DMS53 treated with DMSO at 0.1 percent for 48 hours (cell line): ENCODE results near the gene PALM3.
A peak's percentile ranks its signal among the peaks of the same experiment; 100 is the strongest.
"Not testable (repeated sequence)": the region's sequence is repeated elsewhere in the genome, so short reads cannot be mapped to it uniquely, and the experiment has no call there.

ENCODE experiments used
- DNase-seq: peaks from one replicate; lab custom pipeline; 2025; ENCODE audit not compliant: unreplicated experiment; lab: John Stamatoyannopoulos, UW

The PALM3 gene

DNA sequence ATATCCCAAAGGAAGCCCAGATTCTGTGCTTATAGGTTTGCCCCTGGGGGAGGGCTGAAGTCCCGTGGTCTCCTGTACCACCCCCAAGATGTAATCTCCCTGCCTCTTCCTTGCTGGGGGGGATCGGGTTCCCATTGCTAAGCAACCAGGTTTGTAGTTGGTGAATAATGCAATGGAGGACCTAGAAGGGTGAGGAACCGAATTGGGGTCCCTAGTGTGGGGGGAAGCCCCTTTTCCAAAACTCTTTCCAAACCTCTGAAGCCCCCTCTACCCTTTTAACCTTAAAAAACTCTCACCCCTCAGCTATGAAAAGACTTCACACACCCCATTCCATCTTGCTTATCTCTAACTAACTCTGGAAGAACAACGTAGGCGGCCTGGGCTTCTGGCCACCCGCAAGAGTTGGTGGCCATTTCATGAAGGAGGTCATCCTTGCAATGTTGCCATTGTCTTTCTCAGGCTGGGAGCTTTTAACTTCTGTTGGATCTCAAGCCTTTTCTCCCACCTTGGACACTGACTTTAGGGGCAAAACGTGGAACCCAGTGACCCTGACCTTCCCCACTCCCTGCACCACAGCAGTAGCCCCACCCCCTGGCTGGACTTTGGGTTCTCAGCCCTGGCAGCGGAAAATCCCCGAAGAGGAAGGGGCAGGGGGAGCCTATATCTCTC lies 661 bp downstream of the PALM3 start:
- no peak for DNase-seq

- DNase-seq = no peak
Measured at GRCh38 chr19:14059652-14060155, 2.2 kb downstream of the PALM3 start.

DNA sequence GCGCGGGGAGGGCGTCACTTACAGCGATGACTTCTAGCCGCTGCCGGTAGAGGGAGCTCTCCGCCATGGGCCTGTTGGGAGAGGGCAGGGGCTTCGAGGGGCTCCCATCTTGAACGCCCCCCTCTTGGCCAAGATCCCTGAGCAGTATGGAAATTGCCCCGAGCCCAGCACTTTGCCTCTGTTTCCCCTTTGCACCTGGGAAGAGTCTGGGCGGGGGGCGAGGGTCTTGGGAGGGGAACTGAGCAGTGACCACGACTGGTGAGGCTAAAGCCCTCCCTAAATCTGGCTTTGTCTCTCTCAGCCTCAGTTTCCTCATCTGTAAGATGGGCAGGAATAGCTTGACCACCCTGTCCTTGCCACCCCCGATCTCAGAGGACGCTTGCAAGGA lies 2.8 kb downstream of the PALM3 start:
- no peak for DNase-seq

GRCh38 chr19:14058182-14059092 lies 3.4 kb downstream of the PALM3 start:
- DNase-seq = no peak

GRCh38 chr19:14056741-14057356 lies 5.0 kb downstream of the PALM3 start:
- DNase-seq = no peak

DNA sequence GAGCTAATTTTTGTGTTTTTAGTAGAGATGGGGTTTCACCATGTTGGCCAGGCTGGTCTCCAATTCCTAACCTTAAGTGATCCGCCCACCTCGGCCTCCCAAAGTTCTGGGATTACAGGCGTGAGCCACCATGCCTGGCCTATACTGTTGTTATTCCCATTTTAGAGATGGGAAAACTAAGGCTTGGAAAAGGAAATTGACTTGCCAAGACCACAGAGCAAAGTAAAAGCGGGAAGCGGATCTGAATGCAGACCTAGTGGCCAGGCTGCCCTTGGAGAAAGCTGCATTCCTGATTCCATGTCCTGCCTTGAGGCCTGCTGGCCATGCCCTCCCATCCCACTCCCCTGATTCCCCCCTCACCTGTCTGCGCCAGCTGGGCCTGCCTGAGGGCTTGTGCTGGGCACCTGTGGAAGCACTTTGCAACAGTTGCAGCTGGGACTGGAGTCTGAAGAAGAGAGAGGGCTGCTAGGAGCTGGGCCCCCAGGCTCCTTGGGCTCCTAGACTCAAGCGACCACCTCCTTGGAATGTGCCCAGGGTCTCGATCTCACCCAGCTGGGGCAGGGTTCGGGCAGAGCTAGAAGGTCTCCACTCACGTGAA lies 5.7 kb downstream of the PALM3 start:
- DNase-seq = no peak

GRCh38 chr19:14055396-14055795 lies 6.5 kb downstream of the PALM3 start:
- DNase-seq = no peak

GRCh38 chr19:14054721-14055120 lies 7.2 kb downstream of the PALM3 start:
- DNase-seq = no peak

GRCh38 chr19:14054099-14054498 lies 7.8 kb downstream of the PALM3 start:
- DNase-seq = no peak

DNA sequence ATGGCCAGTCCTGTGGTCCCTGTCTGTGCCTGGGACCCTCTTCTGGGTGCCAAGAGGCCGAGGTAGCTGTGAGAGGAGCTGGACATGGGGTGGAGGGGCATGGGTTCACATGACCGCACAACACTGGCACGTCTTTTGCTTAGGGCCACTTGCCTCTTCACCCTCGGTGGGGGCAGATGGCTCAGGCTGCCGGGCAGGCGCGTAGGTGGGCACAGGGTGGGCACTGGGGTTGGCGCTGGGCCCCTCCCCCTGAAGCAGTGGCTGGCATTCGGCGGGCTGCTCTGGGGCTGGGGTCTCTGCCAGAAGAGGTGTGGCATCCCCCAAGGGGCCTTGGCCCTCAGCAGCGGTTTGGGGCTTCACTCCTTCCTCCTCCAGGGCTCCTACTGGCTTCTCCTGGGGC lies 8.4 kb downstream of the PALM3 start:
- no peak for DNase-seq

GRCh38 chr19:14053032-14053431 lies 8.8 kb downstream of the PALM3 start:
- no peak for DNase-seq

DNA sequence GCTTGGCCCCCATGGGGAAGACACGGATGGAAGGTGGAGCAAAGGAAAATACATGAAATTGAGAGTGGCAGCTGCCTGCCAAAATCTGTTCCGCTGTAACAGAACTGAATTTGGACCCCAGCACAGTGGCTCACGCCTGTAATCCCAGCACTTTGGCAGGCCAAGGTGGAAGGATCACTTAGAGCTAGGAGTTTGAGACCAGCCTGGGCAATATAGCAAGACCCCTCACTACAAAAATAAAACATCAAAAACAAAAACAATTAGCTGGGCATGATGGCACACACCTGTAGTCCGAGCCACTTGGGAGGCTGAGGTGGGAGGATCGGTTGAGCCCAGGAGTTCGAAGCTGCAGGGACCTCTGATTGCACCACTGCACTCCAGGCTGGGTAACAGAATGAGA lies 9.4 kb downstream of the PALM3 start:
- DNase-seq = no peak

- DNase-seq = no peak
Measured at GRCh38 chr19:14051980-14052379, 9.9 kb downstream of the PALM3 start.

GRCh38 chr19:14050961-14051360 lies 10.9 kb downstream of the PALM3 start:
- DNase-seq = not testable (repeated sequence)

GRCh38 chr19:14050512-14050911 lies 11.4 kb downstream of the PALM3 start:
- no peak for DNase-seq

DNA sequence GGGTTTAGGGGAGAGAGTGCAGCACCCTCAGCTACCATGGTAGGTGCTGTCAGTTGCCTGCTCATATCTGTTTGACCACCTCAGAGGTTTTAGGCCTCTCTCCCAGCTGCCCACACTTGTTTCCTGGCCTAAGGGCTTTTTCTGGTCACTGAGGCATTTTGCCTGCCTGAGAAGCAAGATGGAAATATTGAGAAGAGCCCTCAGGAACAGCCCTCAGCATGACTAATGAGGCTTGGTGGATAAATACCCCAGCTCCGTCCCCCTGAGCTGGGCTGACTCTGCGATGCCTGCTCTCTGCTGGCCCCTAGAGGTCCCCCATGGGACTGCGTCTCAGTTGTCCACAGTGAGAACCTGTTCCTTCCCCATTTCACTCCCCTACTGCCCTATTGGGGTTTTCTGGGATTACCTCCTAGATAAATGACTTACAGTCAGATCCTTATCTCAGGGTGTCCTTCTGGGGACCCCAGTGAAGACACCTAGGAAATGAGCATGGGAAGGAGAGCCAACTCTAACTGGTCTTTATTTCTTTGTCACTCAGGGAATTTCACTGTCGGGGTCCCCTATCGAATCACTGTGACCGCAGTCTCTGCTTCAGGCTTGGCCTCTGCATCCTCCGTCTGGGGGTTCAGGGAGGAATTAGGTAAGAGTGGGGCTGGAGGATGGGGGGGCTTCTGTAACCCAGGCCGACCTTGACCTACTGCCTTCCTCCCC lies 13.3 kb downstream of the PALM3 start:
- DNase-seq = peak; percentile 27

GRCh38 chr19:14047866-14048265 lies 14.0 kb downstream of the PALM3 start:
- DNase-seq = not testable (repeated sequence)

DNA sequence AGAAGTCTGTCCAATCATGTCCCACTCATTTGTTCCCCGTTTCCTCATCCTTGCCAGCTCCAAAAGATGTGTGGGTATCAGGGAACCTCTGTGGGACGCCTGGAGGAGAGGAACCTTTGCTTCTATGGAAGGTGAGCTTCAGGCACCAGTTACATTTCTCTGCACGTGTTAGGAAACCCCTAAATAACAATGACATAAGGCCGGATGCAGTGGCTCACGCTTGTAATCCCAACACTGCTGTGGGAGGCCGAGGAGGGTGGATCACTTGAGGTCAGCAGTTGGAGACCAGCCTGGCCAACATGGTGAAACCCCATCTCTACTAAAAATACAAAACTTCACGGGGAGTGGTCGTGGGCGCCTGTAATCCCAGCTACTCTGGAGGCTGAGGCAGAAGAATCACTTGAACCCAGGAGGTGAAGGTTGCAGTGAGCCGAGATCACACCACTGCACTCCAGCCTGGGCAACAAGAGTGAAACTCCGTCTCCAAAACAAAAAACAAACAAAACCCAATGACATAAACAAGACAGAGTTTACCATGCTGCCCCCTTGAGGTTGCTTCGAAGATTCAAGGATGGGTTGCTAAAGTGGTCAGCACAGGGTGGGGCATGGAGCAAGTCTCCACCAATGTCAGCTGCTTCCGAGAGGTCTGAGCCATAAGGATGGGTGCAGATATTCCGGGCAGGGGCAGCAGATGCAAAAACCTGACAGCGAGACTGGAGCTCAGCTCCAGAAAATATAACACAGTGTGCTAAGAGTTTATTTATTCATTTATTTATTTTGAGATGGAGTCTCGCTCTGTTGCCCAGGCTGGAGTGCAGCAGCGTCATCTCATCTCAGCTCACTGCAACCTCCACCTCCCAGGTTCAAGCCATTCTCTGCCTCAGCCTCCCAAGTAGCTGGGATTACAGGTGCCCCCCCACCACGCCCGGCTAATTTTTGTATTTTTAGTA lies 18.9 kb downstream of the PALM3 start:
- DNase-seq = not testable (repeated sequence)

GRCh38 chr19:14039181-14039580 lies 22.7 kb downstream of the PALM3 start:
- no peak for DNase-seq

DNA sequence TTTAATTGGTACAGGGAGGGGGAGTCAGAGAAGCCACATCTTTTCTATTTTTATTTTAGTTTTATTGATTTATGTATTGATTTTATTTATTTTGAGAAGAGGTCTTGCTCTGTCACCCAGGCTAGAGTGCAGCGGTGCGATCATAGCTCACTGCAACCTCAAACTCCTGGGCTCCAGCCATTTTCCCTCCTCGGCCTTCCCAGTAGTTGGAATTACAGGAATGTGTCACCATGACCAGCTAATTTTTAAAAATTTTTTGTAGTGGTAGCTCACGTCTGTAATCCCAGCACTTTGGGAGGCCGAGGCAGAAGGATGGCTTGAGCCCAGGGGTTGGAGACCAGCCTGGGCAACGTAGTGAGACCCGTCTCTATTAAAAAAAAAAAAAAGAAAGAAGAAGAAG lies 26.2 kb downstream of the PALM3 start:
- DNase-seq = no peak
